Aorta (tissue), 5 donors: ENCODE data around the gene KRTAP2-3. TPM values are rescaled to one million over a fixed set of nuclear protein-coding genes. Genes with fewer than 3 reads are reported as not detected.
"Not testable (repeated sequence)": the region's sequence is repeated elsewhere in the genome, so short reads cannot be mapped to it uniquely, and the experiment has no call there.

Experiments used
- ATAC-seq: fragments of 200-7000 bp; cut with Tn5 transposase; one replicate; pipeline ENCODE4 v1.9.1; 2022; ENCODE audit warnings: moderate library complexity; ENCODE audit not compliant: low FRiP score
- DNase-seq, 2 donors: peaks; one replicate each; pipeline ENCODE4 v3.0.0-alpha.2; 2020
- H3K27ac ChIP-seq, 2 donors: one replicate each; pipeline ENCODE4 v1.5.1; 2013; ENCODE audit warnings: low read length in 2 of 2, mild to moderate bottlenecking in 2 of 2, moderate library complexity in 2 of 2, control low read depth in 1 of 2, inconsistent platforms in 1 of 2, low read depth in 1 of 2
- H3K27me3 ChIP-seq, 2 donors: one replicate each; pipeline ENCODE4 v1.6.1; 2013; ENCODE audit warnings: control low read depth in 1 of 2, low read length in 1 of 2, mild to moderate bottlenecking in 1 of 2, moderate library complexity in 1 of 2; ENCODE audit not compliant: insufficient read depth in 2 of 2, control insufficient read depth in 1 of 2
- H3K36me3 ChIP-seq, 2 donors: one replicate each; pipeline ENCODE4 v1.6.1; 2013; ENCODE audit warnings: control low read depth in 1 of 2, low read length in 1 of 2, mild to moderate bottlenecking in 1 of 2; ENCODE audit not compliant: insufficient read depth in 2 of 2, control insufficient read depth in 1 of 2
- H3K4me1 ChIP-seq, 2 donors: one replicate each; pipeline ENCODE4 v1.6.1; 2013; ENCODE audit warnings: low read length in 2 of 2, control low read depth in 1 of 2, mild to moderate bottlenecking in 1 of 2, moderate library complexity in 1 of 2; ENCODE audit not compliant: insufficient read depth in 2 of 2, control insufficient read depth in 1 of 2
- H3K4me3 ChIP-seq, 2 donors: one replicate each; pipeline ENCODE4 v1.5.1; 2013; ENCODE audit warnings: low read length in 2 of 2, control low read depth in 1 of 2, mild to moderate bottlenecking in 1 of 2
- H3K9me3 ChIP-seq: one replicate; pipeline ENCODE4 v1.6.1; 2013; ENCODE audit warnings: mild to moderate bottlenecking, low read length; ENCODE audit not compliant: control insufficient read depth
- WGBS, 2 donors: extraction: QIAGEN DNeasy Blood & Tissue Kit; methylation state at CpG; one replicate each; pipeline ENCODE4 v1.1.7; 2013; 5-methylcytosine and 5-hydroxymethylcytosine counted together
- intact Hi-C, 2 donors: fragments of 100-400 bp; cut with DNase I; formaldehyde crosslinking; loops; one replicate each; pipeline versions ENCODE4 v1.14.2 to v1.15.0; 2022
- polyA plus RNA-seq, 2 donors: library from polyadenylated mRNA; stranded (reverse); fragments of 200-250 nt; gene quantifications; one replicate each; pipeline ENCODE4 v1.2.3, GENCODE V29; 2013
- total RNA-seq, 2 donors: library from RNA; stranded (reverse); fragmentation: NEBNext Ultra II Directional; extraction: Animal tissue kit (Norgen Biotek cat#: 25700); gene quantifications; one replicate each; pipeline ENCODE4 v1.2.1, GENCODE V29; 2021
- donor health status: healthy with polysubstance abuse.
- donor health status: Bipolar disorder and iron deficiency.
- donor health status: DM: no; HTN: no; CAD: no.
- donor health status: DM: no; HTN: no; CAD: no.
- donor health status: DM: yes; HTN: yes; CAD: no.

The KRTAP2-3 gene
- total and polyA plus RNA-seq, 4 donors = not detected

- H3K36me3 ChIP-seq, H3K9me3 ChIP-seq, H3K4me3 ChIP-seq, H3K4me1 ChIP-seq, intact Hi-C loops, H3K27ac ChIP-seq, DNase-seq, H3K27me3 ChIP-seq, ATAC-seq: not testable (repeated sequence)
- 52 to 63% methylated on average over 7 of the region's 7 CpGs for WGBS, 2 donors
These were observed 40.0 kb upstream of the KRTAP2-3 start for GRCh38 chr17:41099682-41100480.

- H3K4me1 ChIP-seq = no peaks in the 10 kb centered on the region
- 66 to 73% methylated on average over 5 to 6 of the region's 6 CpGs for WGBS, 2 donors
- DNase-seq (no peak), ATAC-seq (no peak)
- no peaks in the 10 kb centered on the region for H3K36me3 ChIP-seq
- H3K9me3 ChIP-seq = peaks cover 1% of the 10 kb centered on the region
- H3K27ac ChIP-seq = no peak overlapping the region
- H3K27me3 ChIP-seq = no peaks in the 10 kb centered on the region
- intact Hi-C loops = no loop called here
- H3K4me3 ChIP-seq = no peak overlapping the region
These were observed 38.6 kb upstream of the KRTAP2-3 start for GRCh38 chr17:41098481-41098880.

GRCh38 chr17:41098042-41098441, 38.1 kb upstream of the KRTAP2-3 start, which contains the start of gene KRTAP4-8:
Gene KRTAP4-8, minus strand, starts transcription at chr17:41098142. Its CDS starts 58 bp downstream, at chr17:41098084.
- no peak within 1 kb of the TSS for H3K4me3 ChIP-seq
- WGBS, 2 donors = 47 to 56% methylated on average over 4 of the region's 4 CpGs
- intact Hi-C loops = no loop called here
- H3K27me3 ChIP-seq = no peaks in the 10 kb centered on the region
- no peaks in the 10 kb centered on the region for H3K36me3 ChIP-seq
- DNase-seq (no peak), ATAC-seq (no peak)
- no peak within 1 kb of the TSS for H3K27ac ChIP-seq
- H3K4me1 ChIP-seq = no peaks in the 10 kb centered on the region
- peaks cover 1% of the 10 kb centered on the region for H3K9me3 ChIP-seq

- H3K9me3 ChIP-seq = no peaks in the 10 kb centered on the region
- H3K27me3 ChIP-seq = no peaks in the 10 kb centered on the region
- WGBS, 2 donors = 71% methylated on average over 7 of the region's 7 CpGs
- DNase-seq (no peak), ATAC-seq (no peak)
- H3K36me3 ChIP-seq = no peaks in the 10 kb centered on the region
- no peaks in the 10 kb centered on the region for H3K4me1 ChIP-seq
- H3K27ac ChIP-seq = no peak overlapping the region
- H3K4me3 ChIP-seq = no peak overlapping the region
- intact Hi-C loops = no loop called here
These were observed 36.1 kb upstream of the KRTAP2-3 start for GRCh38 chr17:41096055-41096454.

- ATAC-seq, intact Hi-C loops, H3K4me1 ChIP-seq, H3K4me3 ChIP-seq, DNase-seq, H3K36me3 ChIP-seq, H3K27ac ChIP-seq, H3K27me3 ChIP-seq, H3K9me3 ChIP-seq: not testable (repeated sequence)
- 34 to 60% methylated on average over 4 of the region's 4 CpGs for WGBS, 2 donors
These were observed 28.9 kb upstream of the KRTAP2-3 start for GRCh38 chr17:41088760-41089352.

GRCh38 chr17:41084100-41084856, 24.4 kb upstream of the KRTAP2-3 start, which contains the start of gene KRTAP4-7:
Gene KRTAP4-7, plus strand, starts transcription at chr17:41084150. Its CDS starts 57 bp downstream, at chr17:41084207.
- H3K36me3 ChIP-seq, H3K27me3 ChIP-seq, intact Hi-C loops, H3K4me3 ChIP-seq, DNase-seq, ATAC-seq, H3K4me1 ChIP-seq, H3K9me3 ChIP-seq, H3K27ac ChIP-seq: not testable (repeated sequence)
- WGBS, 2 donors = 66 to 78% methylated on average over 10 to 14 of the region's 14 CpGs

GRCh38 chr17:41083427-41083826, 23.5 kb upstream of the KRTAP2-3 start:
- H3K9me3 ChIP-seq, intact Hi-C loops, H3K36me3 ChIP-seq, H3K27ac ChIP-seq, H3K27me3 ChIP-seq, DNase-seq, H3K4me1 ChIP-seq, ATAC-seq, H3K4me3 ChIP-seq: not testable (repeated sequence)
- 60 to 75% methylated on average over 2 of the region's 2 CpGs for WGBS, 2 donors

GRCh38 chr17:41082626-41083025, 22.7 kb upstream of the KRTAP2-3 start:
- WGBS, 2 donors = 40 to 48% methylated on average over 4 of the region's 4 CpGs
- ATAC-seq (no peak), DNase-seq (no peak)

More at GRCh38 chr17:41082626-41083025, 22.7 kb upstream of the KRTAP2-3 start:
- no peaks in the 10 kb centered on the region for H3K36me3 ChIP-seq
- no peaks in the 10 kb centered on the region for H3K4me1 ChIP-seq
- H3K9me3 ChIP-seq = no peaks in the 10 kb centered on the region
- no peak overlapping the region for H3K27ac ChIP-seq
- intact Hi-C loops = no loop called here
- no peak overlapping the region for H3K4me3 ChIP-seq
- no peaks in the 10 kb centered on the region for H3K27me3 ChIP-seq
